Activated gamma-delta T cell treated with anti-CD3 and anti-CD28 coated beads, Interleukin-2, amount 50 U/mL, for 16 hours (primary cell): Measurements from ENCODE around the gene JTB.
"Not testable (repeated sequence)": the region's sequence is repeated elsewhere in the genome, so short reads cannot be mapped to it uniquely, and the experiment has no call there.

Experiments
- DNase-seq: peaks from one replicate; pipeline ENCODE4 v3.0.0-alpha.2; 2020; ENCODE audit warnings: low read depth

The JTB gene

DNA sequence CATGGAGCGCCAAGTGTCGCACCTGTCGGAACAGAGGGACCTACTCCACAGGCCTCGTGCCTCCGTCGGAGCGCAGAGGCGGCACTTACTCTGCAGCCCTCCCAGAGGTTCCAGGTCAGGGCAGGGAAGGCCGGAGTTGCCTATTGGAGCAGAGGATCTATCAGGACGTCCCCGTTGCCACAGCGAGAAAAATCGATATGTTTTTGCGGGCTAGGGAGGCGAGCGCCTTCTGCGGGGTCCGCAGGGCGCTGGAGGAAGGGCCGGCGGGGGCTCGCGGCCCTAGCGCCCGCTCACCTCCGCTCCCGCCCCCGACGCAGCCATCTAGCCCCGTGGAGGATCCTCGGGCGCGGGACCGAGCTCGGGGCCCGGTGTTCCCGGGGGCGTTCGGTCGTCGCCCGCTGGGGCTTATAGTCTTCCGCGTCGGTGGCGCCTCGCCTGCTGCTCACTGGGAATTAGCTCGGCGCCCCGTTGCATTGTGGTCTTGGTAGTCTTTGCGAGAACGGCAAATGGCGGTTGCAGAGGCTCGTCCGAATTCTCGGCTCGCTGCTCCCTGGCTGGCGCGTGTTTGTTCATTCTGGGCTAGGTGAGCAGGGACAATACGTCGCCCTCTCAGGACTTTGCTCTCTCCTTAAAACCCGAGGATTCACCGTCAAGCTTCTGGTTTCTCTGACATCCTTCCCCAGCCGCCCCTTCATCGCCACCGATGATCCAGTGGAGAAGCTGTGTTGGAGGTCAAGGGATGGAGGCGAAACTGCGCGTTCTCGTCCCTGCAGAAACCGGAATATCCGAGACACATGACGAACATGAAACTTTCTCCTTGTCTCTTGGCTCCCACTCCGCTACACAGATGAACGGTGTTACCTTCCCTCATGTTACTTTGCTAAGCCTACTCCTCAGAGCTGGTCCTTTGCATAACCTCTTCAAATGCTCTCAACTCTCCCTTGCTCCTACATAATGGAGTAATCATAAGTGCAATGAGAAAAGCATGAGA is at the start of gene JTB:
Gene JTB (minus strand): TSS at position 425 of the 991 bp plus-strand sequence. CDS start 422 bp downstream, at position 3.
- DNase-seq: peak; percentile 66

GRCh38 chr1:154019940-154020339 is 42.5 kb upstream of the JTB start:
- DNase-seq: no peak

GRCh38 chr1:154019269-154019668 is 41.8 kb upstream of the JTB start:
- DNase-seq: no peak

- DNase-seq: no peak
Measured at GRCh38 chr1:154014154-154014907, 36.9 kb upstream of the JTB start.

GRCh38 chr1:154012543-154012942 is 35.1 kb upstream of the JTB start:
- not testable (repeated sequence) for DNase-seq

DNA sequence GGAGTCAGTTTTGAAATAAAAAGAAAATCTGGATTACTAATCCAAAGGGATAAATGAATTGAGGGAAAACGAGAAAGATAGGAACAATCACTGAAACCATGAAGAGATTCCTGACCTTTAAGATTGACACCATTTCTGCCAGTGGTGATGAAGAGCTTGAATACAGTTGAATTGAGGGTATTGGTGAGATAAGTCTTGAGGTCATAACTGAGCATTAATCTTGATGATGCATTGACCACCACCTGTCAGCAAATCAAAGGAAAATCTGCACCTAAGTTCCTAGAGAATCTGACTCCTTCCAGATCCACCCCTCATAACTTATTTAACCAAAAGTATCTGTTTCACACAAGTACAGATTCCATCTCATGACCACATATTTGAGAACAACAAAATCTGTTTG is 34.7 kb upstream of the JTB start:
- DNase-seq: no peak

GRCh38 chr1:154006136-154006535 is 28.7 kb upstream of the JTB start:
- no peak for DNase-seq

DNA sequence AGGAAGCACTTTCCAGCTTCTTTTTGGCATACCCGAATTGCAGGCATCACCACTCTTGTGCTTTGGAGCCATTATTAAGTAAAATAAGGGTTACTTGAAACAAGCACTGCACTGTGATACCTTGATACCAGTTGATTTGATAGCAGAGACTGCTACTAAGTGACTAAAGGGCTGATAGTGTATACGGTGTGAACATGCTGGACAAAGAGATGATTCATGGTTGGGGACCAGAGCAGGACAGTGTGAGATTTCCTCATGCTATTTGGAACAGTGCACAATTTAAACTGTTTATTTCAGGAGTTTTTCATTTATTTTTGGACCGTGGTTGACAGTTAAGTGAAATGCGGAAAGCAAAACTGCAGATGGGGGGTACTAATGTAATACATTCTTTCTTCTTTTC is 22.9 kb upstream of the JTB start:
- DNase-seq: no peak

GRCh38 chr1:153996882-153997281 is 19.4 kb upstream of the JTB start:
- not testable (repeated sequence) for DNase-seq

GRCh38 chr1:153995640-153996039 is 18.2 kb upstream of the JTB start:
- DNase-seq: no peak

DNA sequence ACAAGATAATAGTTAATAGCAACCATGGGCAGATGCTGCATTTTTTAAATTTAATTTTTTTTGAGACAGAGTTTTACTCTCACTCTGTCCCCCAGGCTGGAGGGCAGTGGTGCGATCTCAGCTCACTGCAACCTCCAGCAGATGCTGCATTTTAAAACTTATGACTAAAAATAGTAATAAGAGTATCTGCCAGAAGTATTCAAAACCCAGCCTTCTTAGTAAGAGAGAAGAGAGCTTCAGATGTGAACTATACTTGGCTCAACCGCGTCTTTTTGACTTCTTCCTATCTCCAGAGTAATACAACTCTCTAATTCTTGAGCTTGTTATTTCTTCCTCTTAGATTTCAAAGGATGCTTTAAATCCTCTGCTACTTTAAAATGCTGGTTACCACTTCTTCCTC is 17.7 kb upstream of the JTB start:
- DNase-seq: no peak

- DNase-seq: no peak
Measured at GRCh38 chr1:153991806-153992205, 14.3 kb upstream of the JTB start.

DNA sequence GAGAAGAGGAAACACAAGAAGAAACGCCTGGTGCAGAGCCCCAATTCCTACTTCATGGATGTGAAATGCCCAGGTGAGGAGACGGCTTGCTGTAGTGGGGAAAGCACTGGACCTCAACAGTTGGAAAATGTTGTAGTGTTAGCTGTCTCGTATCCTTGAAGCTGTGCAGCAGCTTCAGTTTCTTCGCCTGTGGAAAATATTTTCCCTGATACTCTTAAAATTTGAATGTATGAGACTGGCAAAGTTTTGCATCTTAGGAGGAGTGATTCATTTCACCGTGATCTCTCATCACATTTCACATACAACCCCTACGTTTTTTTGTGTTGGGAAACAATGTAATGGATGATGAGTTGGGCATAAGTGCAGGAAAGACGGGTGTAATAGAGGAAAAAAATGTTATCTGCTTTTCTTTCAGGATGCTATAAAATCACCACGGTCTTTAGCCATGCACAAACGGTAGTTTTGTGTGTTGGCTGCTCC is 13.7 kb upstream of the JTB start:
- DNase-seq: no peak

GRCh38 chr1:153990468-153991150 is 13.1 kb upstream of the JTB start, which contains the start of gene RPS27:
RPS27 (plus strand) TSS chr1:153990762; CDS start chr1:153990797, 35 bp downstream.
- peak; percentile 79 for DNase-seq

- no peak for DNase-seq
Measured at GRCh38 chr1:153987621-153988020, 10.1 kb upstream of the JTB start.

DNA sequence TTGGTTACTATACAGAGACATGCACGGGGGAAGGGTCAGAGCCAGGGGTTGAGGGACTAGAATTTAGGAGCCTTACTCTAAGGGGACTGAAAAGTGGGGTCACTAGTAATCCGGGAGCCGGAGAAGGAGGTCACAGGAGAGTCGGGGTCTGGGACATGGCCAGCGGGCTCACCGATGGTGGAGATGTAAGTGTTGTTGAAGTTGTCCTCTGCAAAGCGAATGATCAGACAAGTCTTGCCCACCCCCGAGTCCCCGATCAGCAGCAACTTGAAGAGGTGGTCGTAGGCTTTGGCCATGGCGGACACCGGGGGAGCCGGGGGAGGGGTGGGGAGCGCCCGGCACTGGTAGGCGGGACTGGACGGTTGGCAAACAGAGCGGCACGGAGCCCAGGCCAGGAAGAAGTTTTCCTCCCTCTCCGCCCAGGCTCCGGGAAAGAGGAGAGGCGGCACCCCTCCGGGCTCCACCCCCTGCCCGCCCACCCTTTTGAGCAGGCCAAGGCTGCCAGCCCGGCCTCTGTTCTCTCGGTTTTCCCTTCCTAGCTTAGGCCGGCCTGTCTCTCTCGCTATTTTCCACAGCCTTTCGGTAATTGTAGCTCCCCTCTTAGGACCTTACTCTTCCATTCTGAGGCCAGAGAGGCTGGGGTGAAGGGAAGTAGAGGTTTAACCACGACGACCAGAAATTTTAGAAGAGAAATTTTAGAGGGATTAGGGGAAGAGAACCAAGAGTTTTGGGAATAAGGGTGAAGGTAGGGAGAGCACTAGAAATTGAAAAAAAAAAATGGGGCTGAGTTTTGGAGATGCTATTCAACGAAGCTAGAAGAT is 8.7 kb upstream of the JTB start, which contains the start of gene RAB13:
Gene RAB13 (minus strand): TSS at position 399 of the 821 bp plus-strand sequence. CDS start 103 bp downstream, at position 296.
- DNase-seq: no peak

DNA sequence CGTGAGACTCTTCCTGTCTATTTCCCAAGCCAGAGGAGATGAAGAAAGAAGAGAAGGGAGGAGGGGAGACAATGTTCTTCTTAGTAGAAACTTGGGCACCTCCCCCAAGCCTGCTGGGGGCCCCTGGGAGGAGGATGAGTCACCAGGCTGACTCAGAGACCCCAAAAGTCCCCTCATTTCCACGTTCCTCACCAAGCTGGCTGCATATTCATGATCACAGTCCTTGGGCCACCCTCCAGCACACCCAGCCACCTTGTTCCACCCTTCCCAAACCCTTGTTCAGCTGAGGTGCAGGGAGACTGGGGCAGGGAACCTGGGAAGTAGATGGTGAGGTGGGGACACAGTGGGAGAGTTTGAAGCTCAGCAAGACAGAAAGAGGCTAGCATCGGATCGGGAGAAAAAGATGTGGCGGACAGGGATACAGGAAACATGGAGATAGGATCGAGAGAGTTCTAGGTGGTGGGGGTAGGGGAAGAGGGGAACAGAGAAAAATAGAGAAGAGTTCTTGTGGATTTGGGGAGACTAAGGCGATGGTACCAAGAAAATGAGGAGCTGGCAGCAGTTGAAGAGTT is 8.0 kb upstream of the JTB start:
- DNase-seq: peak; percentile 40

GRCh38 chr1:153984123-153984894 is 6.8 kb upstream of the JTB start:
- no peak for DNase-seq

GRCh38 chr1:153981735-153982134 is 4.3 kb upstream of the JTB start:
- not testable (repeated sequence) for DNase-seq

DNA sequence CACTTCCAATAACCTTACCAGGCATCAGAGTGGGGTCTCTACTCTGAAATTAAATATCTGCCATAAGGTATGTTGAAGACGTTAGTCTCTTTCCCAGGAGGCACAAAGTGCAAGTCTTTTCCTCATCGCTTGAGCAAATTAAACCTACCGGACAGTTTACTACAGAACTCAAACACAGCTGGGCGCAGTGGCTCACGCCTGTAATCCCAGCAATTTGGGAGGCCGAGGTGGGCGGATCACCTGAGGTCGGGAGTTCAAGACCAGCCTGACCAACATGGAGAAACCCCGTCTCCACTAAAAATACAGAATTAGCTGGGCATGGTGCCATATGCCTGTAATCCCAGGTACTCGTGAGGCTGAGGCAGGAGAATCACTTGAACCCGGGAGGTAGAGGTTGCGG is 1.6 kb upstream of the JTB start:
- DNase-seq: not testable (repeated sequence)
